Dedifferentiated amniotic fluid mesenchymal stem cell (primary cell): ENCODE results near the gene TTC9.

ENCODE experiments used
- DNase-seq: peaks from one replicate; pipeline ENCODE4 v3.0.0-alpha.2; 2016; ENCODE audit errors: extremely low spot score

Gene TTC9

GRCh38 chr14:70641548-70642302 is at the start of gene TTC9:
Gene TTC9 (plus strand): TSS chr14:70641916. CDS start chr14:70642130, 214 bp downstream.
- DNase-seq, result no peak

GRCh38 chr14:70594461-70594860 is 47.3 kb upstream of the TTC9 start:
- DNase-seq, result no peak

GRCh38 chr14:70595443-70596185 is 46.1 kb upstream of the TTC9 start:
- DNase-seq, result no peak

GRCh38 chr14:70597731-70598130 is 44.0 kb upstream of the TTC9 start:
- no peak for DNase-seq

GRCh38 chr14:70599345-70599744 is 42.4 kb upstream of the TTC9 start:
- no peak for DNase-seq

- DNase-seq, result peak; percentile 94
Measured at GRCh38 chr14:70600382-70601157, 41.1 kb upstream of the TTC9 start, which contains the start of gene MED6. Gene MED6 (minus strand): TSS chr14:70600655. CDS start chr14:70600637, 18 bp downstream.

- no peak for DNase-seq
Measured at GRCh38 chr14:70601162-70601561, 40.6 kb upstream of the TTC9 start.

- DNase-seq, result no peak
Measured at GRCh38 chr14:70602254-70602653, 39.5 kb upstream of the TTC9 start.

GRCh38 chr14:70611216-70611615 is 30.5 kb upstream of the TTC9 start:
- DNase-seq, result no peak

GRCh38 chr14:70616646-70617045 is 25.1 kb upstream of the TTC9 start:
- DNase-seq, result no peak

- no peak for DNase-seq
Measured at GRCh38 chr14:70618314-70618713, 23.4 kb upstream of the TTC9 start.

- no peak for DNase-seq
Measured at GRCh38 chr14:70619708-70620107, 22.0 kb upstream of the TTC9 start.

- no peak for DNase-seq
Measured at GRCh38 chr14:70622111-70622712, 19.5 kb upstream of the TTC9 start.

- DNase-seq, result no peak
Measured at GRCh38 chr14:70624972-70625371, 16.7 kb upstream of the TTC9 start.

GRCh38 chr14:70631948-70632347 is 9.8 kb upstream of the TTC9 start:
- no peak for DNase-seq

GRCh38 chr14:70635971-70636595 is 5.6 kb upstream of the TTC9 start:
- no peak for DNase-seq

- no peak for DNase-seq
Measured at GRCh38 chr14:70638416-70638815, 3.3 kb upstream of the TTC9 start.

- DNase-seq, result no peak
Measured at GRCh38 chr14:70640938-70641547, 673 bp upstream of the TTC9 start.

GRCh38 chr14:70642303-70643235 is 853 bp downstream of the TTC9 start:
- DNase-seq, result no peak

- no peak for DNase-seq
Measured at GRCh38 chr14:70643967-70644366, 2.3 kb downstream of the TTC9 start.
